ENCODE data around the gene CD3E. TPM values are rescaled to one million over a fixed set of nuclear protein-coding genes. Genes with fewer than 3 reads are reported as not detected.
"Not testable (repeated sequence)": the region's sequence is repeated elsewhere in the genome, so short reads cannot be mapped to it uniquely, and the experiment has no call there.

The CD3E gene
- total RNA-seq, 1 experiment from 2014 or later: not detected

- Mint-ChIP-seq H3K4me1 (ENCODE audit: low read depth, unreplicated experiment) (no peaks in the 10 kb centered on the region), H3K27me3 (ENCODE audit: unreplicated experiment) (peaks cover 33% of the 10 kb centered on the region), H3K27ac (ENCODE audit: unreplicated experiment) (no peak overlapping the region), H3K36me3 (ENCODE audit: insufficient read depth, unreplicated experiment) (no peaks in the 10 kb centered on the region), H3K4me3 (ENCODE audit: low read depth, unreplicated experiment) (no peak overlapping the region), H3K9me3 (ENCODE audit: low read depth, unreplicated experiment) (no peaks in the 10 kb centered on the region)
- BruUV-seq (replicated peaks): no TSS peak
- intact Hi-C loops (cut with micrococcal nuclease; ENCODE audit: unreplicated experiment): no loop called here
- DNase-seq: no peak
- no peak for TF ChIP-seq CTCF (IDR thresholded peaks at IDR 0.05; ENCODE audit: unreplicated experiment)
- CTCF ChIA-PET: no interaction called here
Observed at GRCh38 chr11:118305726-118306125, 1.2 kb downstream of the CD3E start.

GRCh38 chr11:118306556-118306955, 2.0 kb downstream of the CD3E start:
- Mint-ChIP-seq H3K9me3 (ENCODE audit: low read depth, unreplicated experiment) (no peaks in the 10 kb centered on the region), H3K27ac (ENCODE audit: unreplicated experiment) (no peak overlapping the region), H3K27me3 (ENCODE audit: unreplicated experiment) (peaks cover 25% of the 10 kb centered on the region), H3K4me3 (ENCODE audit: low read depth, unreplicated experiment) (no peak overlapping the region), H3K36me3 (ENCODE audit: insufficient read depth, unreplicated experiment) (no peaks in the 10 kb centered on the region), H3K4me1 (ENCODE audit: low read depth, unreplicated experiment) (no peaks in the 10 kb centered on the region)
- CTCF ChIA-PET: interaction anchor here (0.5 kb wide), 1 partner anchor 28 kb away, joined by 5 read pairs; no protein-coding TSS in a partner anchor
- no TSS peak for BruUV-seq (replicated peaks)
- TF ChIP-seq CTCF (IDR thresholded peaks at IDR 0.05; ENCODE audit: unreplicated experiment): no peak
- intact Hi-C loops (cut with micrococcal nuclease; ENCODE audit: unreplicated experiment): no loop called here
- no peak for DNase-seq

- H3K4me3 Mint-ChIP-seq (ENCODE audit: low read depth, unreplicated experiment); H3K27ac Mint-ChIP-seq (ENCODE audit: unreplicated experiment); H3K4me1 Mint-ChIP-seq (ENCODE audit: low read depth, unreplicated experiment); H3K9me3 Mint-ChIP-seq (ENCODE audit: low read depth, unreplicated experiment); BruUV-seq (replicated peaks); intact Hi-C loops (cut with micrococcal nuclease; ENCODE audit: unreplicated experiment); H3K36me3 Mint-ChIP-seq (ENCODE audit: insufficient read depth, unreplicated experiment); DNase-seq: not testable (repeated sequence)
- CTCF ChIA-PET: interaction anchor here (1.4 kb wide), 1 partner anchor 14 kb away, joined by 3 read pairs; no protein-coding TSS in a partner anchor
- peaks cover 14% of the 10 kb centered on the region for H3K27me3 Mint-ChIP-seq (ENCODE audit: unreplicated experiment)
Observed at GRCh38 chr11:118308995-118309528, 4.5 kb downstream of the CD3E start.

GRCh38 chr11:118310271-118310670, 5.7 kb downstream of the CD3E start:
- CTCF ChIA-PET: interaction anchor here (0.6 kb wide), 1 partner anchor 141 kb away, joined by 4 read pairs; no protein-coding TSS in a partner anchor
- Mint-ChIP-seq H3K9me3 (ENCODE audit: low read depth, unreplicated experiment) (no peaks in the 10 kb centered on the region), H3K4me3 (ENCODE audit: low read depth, unreplicated experiment) (no peak overlapping the region), H3K27ac (ENCODE audit: unreplicated experiment) (no peak overlapping the region), H3K36me3 (ENCODE audit: insufficient read depth, unreplicated experiment) (no peaks in the 10 kb centered on the region), H3K4me1 (ENCODE audit: low read depth, unreplicated experiment) (peaks cover 5% of the 10 kb centered on the region), H3K27me3 (ENCODE audit: unreplicated experiment) (peaks cover 14% of the 10 kb centered on the region)
- no TSS peak for BruUV-seq (replicated peaks)
- TF ChIP-seq CTCF (IDR thresholded peaks at IDR 0.05; ENCODE audit: unreplicated experiment): no peak
- intact Hi-C loops (cut with micrococcal nuclease; ENCODE audit: unreplicated experiment): no loop called here
- DNase-seq: no peak

GRCh38 chr11:118310781-118311485, 6.4 kb downstream of the CD3E start:
- no peak overlapping the region for H3K27ac Mint-ChIP-seq (ENCODE audit: unreplicated experiment)
- BruUV-seq (replicated peaks): no TSS peak
- H3K4me1 Mint-ChIP-seq (ENCODE audit: low read depth, unreplicated experiment): peaks cover 11% of the 10 kb centered on the region
- H3K9me3 Mint-ChIP-seq (ENCODE audit: low read depth, unreplicated experiment): no peaks in the 10 kb centered on the region
- DNase-seq: no peak
- intact Hi-C loops (cut with micrococcal nuclease; ENCODE audit: unreplicated experiment): no loop called here
- CTCF ChIA-PET: interaction anchor here (1.4 kb wide), 1 partner anchor 113 kb away, joined by 5 read pairs; no protein-coding TSS in a partner anchor
- H3K36me3 Mint-ChIP-seq (ENCODE audit: insufficient read depth, unreplicated experiment): no peaks in the 10 kb centered on the region
- TF ChIP-seq CTCF (IDR thresholded peaks at IDR 0.05; ENCODE audit: unreplicated experiment): no peak
- H3K4me3 Mint-ChIP-seq (ENCODE audit: low read depth, unreplicated experiment): no peak overlapping the region
- H3K27me3 Mint-ChIP-seq (ENCODE audit: unreplicated experiment): peaks cover 14% of the 10 kb centered on the region

Data from Calu3 (cell line).